Activated T-cell treated with anti-CD3 and anti-CD28 coated beads, Interleukin-2, amount 50 U/mL, for 48 hours (primary cell): ENCODE data around the gene CSNK1G1.
A peak's percentile ranks its signal among the peaks of the same experiment; 100 is the strongest.
"Not testable (repeated sequence)": the region's sequence is repeated elsewhere in the genome, so short reads cannot be mapped to it uniquely, and the experiment has no call there.

Source experiments
- DNase-seq, 2 experiments: peaks; one replicate each; pipeline ENCODE4 v3.0.0-alpha.2; 2020

Gene CSNK1G1

DNA sequence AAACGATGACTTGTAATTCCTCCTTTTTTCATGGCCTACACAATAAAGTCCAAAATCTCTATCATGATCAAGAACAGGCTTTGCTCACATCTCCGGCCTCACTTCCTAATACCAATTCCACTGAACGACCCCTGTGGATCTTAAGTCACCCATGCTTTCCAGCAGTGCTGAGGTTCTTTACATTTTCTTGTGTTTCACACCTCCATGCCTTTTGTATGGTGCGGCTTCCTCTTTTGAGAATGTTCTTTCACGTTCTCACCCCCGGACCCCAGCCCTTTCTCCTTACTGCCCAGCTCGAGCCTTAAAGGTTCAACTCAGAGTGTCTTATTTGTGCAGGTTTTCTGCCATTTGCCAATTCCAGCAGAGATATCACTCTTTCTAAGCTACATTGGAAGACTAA lies 70.1 kb downstream of the CSNK1G1 start:
- no peak for DNase-seq

DNA sequence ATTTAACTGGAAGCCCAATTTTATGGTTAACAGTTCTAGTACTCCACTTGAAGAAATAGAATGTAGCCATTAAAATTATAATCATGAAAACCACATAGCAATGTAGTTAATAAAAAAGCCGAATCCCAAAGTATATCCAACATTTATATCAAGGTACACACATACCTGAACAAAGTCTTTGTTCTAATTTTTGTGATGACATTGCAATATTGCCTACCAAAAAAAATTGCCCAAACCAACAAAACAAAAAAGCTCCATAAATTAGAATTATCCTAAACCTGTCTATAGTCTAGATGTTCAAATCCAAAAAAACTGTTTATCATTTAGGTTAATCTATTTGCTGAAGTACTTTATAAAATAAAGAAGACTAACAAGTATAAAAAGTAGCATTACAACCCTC lies 70.8 kb downstream of the CSNK1G1 start:
- DNase-seq, result no peak

DNA sequence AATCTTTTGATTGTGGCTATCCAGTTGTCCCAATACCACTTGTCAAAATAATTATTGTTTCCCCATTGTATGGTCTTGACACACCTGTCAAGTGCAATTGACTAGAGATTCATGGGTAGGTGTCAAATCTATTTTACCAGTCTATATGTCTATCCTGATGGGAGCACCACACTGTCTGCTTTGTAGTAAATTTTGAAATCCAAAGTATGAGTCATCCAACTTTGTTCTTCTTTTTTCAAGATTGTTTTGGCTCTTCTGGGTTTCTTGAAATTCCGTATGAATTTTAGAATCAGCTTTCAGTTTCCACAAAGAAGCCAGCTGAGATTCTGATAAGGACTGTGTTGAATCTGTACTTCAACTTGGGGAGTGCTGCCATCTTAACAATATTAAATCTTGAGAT lies 71.9 kb downstream of the CSNK1G1 start:
- no peak for DNase-seq

DNA sequence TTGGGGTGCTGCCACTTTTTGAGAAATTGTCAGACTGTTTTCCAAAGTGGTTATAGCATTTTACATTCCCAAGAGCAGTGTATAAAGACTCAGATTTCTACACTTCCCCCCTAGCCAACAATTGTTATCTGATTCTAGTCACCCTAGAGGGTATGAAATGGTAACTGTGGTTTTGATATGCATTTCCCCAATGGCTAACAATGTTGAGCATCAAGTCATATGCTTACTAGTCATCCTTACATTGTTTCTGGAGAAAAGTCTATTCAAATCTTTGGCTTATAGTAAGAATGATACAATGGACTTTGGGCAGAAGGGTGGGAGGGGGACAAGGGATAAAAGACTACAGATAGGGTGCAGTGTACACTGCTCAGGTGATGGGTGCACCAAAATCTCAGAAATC lies 73.3 kb downstream of the CSNK1G1 start:
- no peak for DNase-seq

DNA sequence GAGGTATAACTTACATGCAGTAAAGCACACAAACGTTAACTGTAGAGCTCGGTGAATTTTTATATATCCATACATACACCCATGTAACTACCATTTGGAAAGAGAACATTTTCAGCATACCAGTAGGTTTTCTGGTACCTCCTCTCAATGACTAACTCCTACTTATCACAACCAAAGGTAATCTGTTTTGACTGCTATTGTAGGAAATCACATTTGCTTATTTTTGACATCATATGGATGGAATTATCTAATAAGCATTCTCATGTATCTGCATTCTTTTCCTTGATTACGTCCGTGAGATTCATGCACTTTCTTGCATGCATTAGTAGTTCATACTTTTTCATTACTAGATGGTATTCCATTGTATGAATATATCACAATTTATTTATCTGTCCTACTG lies 76.8 kb downstream of the CSNK1G1 start:
- no peak for DNase-seq

DNA sequence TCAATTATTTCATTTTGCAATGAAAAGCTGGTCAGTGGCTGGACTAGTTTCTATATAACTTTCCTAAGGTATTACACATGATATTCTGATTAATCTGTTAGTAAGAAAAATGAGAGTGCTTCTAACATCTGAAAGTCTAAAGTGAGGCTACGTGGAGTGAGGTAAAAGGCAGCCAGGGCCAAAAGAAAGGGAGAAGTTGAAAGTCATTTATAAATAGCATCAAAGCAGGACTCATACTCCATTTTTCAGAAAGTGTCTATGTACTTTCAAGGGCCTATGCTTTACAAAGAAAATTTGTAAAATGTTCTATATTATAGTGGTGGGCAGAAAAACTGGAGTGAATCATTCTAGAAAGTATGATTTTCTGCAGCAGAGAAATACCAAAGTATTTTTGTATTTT lies 80.0 kb downstream of the CSNK1G1 start:
- DNase-seq, result no peak

DNA sequence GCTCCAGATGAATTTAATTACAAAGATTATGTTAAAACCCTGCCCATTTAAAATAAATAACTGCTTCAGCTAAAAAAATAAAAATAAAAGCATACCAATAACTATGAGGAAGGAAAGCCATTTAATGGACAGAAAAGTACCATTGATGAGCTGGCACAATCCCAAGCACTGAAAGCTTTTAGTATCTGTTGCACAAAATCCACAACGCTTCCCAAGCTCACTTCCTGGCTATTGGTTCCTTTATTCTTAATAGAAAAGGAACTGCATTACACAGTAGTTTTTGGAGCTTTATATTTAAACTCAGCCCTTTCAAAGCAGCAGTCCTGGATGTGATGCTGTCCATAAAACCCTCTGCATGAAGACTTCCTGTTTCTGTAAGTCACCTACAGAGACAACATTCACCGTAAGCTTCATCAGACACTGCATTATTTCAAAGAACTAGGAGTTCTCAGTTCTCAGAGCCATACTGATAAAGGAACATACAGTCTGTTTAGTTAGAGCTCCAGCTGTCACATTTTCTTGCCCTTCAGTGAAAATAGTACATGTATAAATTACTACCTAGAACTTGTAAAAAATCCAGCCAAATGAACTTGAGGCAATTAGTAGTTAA lies 81.5 kb downstream of the CSNK1G1 start:
- DNase-seq, result no peak

DNA sequence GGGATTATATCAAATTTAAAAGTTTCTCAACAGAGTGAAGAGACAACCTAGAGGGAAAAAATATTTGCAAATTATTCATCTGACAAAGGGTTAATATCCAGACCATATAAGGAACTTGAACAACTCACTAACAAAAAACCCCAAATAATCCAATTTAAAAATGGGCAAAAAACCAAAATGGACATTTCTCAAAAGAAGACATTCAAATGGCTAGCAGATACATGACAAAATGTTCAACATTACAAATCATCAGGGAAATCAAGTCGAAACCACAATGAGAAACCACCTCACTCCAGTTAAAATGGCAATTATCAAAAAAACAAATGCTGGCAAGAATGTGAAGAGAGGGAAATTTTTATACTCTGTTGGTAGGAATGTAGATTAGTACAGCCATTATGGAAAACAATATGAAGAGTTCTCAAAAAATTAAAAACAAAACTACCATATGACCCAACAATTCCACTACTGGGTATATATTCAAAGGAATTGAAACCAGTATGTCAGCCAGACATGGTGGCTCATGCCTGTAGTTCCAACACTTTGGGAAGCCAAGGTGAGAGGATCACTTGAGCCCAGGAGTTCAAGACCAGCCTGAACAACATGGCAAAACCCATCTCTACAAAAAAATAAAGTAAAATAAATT lies 88.5 kb downstream of the CSNK1G1 start:
- no peak for DNase-seq

DNA sequence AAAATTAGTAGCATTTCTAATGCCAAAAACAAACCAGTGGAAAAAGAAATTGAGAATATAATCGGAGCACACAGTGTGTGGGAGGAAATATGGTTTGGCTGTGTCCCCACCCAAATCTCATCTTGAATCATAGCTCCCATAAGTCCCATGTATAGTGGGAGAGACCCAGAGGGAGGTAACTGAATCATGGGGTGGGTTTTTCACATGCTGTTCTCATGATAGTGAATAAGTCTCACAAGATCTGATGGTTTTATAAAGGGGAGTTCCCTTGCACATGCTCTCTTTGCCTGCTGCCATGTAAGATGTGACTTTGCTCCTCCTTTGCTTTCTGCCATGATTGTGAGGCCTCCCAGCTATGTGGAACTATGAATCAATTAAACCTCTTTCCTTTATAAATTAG lies 90.8 kb downstream of the CSNK1G1 start:
- DNase-seq, result not testable (repeated sequence)

DNA sequence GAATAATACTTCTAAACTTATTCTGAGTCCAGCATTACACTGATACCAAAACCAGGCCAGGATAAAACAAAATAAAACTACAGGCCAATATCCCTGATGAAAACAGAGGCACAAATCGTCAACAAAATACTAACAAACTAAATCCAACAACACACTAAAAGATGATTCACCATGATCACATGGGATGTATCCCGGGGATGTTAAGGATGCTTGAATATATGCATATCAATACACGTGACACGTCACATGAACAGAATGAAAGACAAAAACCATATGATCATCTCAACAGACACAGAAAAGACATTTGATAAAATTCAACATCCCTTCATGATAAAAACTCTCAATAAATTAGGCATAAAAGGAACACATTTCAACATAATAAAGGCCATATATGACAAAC lies 91.5 kb downstream of the CSNK1G1 start:
- DNase-seq, result no peak

DNA sequence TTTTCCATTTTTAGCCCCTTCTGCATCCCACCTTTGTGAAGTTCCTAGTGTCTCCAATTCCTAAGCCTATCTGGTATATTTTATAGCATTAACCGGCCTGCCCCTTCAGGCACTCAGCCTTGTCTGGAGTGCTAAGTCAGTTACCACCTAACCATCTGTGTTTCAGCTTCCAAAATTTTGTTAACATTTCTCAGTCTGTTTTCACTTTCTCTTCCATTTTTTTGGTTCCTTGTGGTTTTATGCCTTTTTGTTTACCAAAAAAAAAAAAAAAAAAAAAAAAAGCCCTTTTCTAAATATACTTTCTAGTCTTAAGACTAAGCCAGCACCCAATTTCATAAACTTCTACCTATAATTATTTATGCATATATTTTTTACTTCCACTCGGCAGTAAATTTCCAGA lies 92.4 kb downstream of the CSNK1G1 start:
- no peak for DNase-seq

DNA sequence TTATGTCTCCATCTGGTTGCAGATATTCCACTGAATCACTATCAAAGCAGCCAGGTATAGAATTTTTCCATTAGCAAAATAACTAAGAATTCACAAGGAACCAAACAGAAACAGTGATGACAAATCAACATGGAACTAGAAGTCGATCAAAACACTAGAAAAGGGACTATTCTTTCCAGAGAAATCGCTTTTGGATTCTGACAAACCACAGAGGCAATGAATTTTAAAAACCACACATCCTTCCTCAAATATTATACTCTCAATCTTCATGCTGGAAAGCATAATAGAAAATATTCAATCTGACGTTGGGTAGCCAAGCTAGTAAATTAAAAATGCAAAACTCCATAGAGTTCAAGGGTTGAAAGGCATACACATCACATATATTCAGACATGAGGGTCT lies 99.9 kb downstream of the CSNK1G1 start:
- DNase-seq, result no peak

DNA sequence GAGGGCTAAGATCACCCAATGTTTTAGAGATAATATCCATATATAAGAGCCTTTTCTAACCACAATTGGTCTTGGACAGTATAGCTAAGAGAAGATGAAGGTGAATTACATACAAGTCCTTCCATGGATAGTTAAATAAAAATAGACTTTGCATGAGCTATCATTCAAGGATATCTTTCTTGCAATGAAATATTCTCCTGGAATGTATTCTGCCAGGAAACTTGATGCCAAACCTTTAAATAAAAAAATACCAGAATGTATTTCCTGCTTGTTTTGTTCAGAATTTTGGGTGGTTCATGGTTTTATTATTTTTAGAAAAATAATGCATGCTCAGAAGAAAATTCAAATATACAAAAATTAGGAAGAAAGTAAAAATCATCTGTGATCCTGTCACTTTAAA lies 104.3 kb downstream of the CSNK1G1 start:
- DNase-seq, result no peak

DNA sequence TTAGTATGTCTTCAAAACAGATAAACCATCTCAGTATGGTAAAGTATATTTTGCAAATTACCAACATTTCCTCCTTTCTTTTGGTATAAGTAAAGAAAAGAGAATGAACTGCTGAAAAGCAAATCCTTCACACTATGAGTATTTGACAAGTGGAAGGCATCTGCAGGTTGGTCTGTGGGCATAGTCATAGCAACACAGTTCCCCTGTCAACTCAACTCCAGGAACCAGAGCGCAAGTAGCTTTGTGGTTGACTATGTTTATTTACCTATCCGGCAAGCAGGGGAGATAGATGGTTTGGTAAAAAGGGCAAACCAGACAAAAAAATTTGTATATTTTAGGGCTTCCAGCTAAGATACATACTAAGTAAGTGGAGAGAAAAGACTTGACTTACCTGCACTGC lies 104.9 kb downstream of the CSNK1G1 start:
- DNase-seq, result no peak

DNA sequence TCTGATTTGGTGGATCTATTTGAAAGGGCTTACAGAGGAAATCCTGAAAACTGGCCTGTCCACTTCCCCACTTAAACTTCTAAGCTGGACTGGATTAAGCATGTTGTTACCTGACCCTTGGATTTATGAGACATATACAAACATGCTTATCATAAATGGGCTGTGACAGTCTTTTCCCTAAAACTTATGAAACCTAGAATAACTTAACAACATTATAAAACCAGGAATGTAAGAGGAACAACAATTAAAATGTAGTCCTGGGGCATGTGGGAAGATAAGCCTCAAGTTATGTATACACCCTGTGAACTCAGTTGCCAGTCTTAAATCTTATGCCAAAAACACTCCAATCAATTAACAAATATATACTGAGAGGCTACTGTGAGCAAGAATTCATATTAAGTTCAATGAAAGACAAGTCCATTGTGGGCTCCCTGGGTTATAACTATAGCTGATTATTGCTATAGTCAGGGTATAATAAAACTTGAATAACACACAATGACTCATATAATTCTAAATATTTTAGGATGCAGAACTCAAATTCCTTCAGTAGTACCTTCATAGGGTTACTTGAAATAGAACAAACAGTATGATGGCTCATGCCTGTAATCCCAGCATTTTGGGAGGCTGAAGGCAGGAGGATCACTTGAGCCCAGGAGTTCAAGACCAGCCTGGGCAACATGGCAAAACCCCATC lies 105.9 kb downstream of the CSNK1G1 start:
- DNase-seq, result no peak

DNA sequence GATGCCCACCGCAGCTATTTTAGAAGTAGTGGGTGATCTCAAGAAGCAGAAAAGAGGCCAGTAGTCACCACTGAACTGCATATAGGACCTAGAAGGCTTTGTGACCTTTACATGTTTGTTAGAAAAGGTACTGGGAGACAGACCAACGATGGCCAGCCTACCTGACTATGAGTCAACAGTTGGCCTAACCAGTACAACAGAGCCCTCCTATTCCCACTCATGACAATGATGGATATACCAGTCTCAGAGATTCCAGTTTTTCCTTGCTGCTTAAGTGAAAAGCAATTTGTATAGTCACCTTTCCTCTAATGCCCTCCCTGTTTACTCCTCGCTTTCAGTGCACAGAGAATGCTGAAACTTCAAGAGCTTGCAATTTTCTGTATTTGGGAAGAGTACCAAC lies 106.6 kb downstream of the CSNK1G1 start:
- no peak for DNase-seq

DNA sequence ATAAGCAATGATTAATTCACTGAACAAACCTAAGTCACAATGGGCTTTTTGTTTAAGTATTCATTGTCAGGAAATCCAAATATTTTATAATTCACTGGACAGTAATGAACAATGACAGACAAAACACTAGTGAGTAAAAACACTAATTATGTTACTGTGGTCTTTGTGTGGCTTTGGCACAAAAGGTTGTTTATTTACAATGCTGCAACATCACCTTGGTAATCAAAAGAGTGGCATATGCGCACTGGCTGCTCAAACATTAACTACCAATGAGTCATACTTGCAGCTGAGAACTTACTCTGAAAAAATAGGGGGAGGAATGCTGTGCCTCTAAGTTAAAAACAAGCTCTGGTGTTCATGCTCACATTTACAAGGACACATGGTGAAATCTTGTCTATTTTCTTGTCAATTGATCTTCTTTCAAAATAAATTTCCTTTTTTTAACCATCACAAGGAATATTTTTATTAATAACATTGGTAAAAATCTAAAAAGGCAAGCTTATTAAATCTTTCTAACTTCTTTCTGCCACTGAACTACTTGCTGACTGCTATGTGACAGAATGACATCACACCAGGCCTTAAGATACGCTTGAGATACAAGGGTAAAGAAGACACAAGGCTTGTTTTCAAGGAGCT lies 107.9 kb downstream of the CSNK1G1 start:
- DNase-seq, result no peak

DNA sequence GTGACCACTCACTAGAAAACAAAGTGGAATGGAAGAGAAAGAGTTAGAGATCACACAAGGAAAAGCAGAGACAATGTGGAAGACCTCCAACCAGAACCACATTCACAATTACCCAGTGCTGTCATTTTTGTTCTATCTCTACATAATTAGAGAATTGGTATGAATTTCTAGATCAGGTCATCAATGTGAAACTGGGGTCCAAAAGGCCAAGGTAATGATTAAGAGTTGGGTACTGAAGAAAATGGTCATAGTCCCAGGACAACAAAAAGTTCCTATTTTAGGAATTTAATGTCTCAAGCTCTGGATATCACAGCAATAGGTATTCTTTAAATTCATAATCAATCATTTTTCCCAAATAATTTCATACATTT lies 108.5 kb downstream of the CSNK1G1 start:
- no peak for DNase-seq

DNA sequence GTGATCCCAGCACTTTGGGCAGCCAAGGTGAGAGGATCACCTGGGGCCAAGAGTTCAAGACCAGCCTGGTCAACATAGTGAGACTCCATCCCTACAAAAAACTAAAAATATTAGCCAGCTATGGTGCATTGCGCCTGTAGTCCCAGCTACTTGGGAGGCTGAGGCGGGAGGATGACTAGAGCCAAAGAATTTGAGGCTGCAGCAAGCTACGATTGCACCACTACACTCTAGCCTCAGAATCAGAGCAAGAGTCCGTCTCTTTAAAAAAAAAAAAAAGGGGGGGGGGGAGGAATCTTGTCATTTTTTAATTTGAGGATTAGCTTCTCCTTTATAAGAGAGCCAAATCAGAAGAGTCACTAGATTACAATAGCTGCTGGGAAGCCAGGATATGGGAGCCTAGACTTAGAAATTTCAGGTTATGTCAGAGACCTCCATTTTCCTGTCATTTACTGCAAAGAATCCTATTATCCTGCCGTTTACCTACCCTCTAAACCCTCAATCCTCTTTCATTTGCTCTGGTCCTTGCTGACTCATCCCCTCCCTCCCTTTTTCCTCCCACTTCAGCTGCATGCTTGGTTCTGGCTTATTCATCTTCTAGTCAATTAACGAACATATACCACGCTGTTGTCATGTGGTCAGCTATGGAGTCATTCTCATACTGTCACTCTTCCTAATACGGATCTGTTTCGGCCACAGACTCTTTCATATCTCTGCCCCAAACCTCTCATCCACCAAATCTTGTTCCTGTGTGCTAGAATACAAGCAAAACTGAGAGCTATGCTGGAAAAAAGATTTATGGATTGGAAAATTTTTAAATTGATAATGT lies 109.4 kb downstream of the CSNK1G1 start:
- peak; percentile 56 to 67 for DNase-seq

DNA sequence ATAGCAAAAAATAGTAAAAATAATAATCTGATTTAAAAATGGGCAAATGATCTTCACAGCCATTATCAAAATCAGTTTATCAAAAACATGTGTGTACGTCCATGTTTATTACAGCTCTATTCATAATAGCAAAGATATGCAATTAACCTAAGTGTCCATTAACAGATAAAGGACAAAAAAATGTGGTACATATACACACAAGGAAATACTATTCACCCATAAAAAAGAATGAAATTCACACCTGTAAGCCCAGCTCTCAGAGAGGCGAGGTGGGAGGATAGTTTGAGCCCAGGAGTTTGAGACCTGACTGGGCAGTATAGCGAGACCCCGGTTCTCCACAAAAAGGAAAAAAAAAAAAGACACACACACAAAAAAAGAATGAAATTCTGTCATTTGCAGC lies 110.6 kb downstream of the CSNK1G1 start:
- DNase-seq, result no peak

DNA sequence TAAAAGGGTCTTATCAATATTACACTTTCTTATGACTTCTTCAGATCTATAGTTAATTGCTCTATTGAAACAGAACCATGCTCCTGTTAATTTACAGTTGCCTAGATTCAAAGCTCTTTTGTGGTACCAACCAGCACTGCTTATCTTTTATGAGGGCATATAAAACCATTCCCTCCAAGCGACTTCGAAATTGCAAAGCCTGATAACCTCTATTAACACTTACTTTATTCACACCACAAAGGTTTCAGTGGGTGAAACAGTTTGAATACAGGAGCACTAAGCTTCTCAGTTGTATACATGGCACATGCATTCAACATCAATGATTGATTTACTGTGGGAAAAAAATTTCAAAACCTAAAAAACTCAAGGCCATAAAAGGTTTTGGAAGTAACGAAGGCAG lies 118.3 kb downstream of the CSNK1G1 start:
- DNase-seq, result no peak

DNA sequence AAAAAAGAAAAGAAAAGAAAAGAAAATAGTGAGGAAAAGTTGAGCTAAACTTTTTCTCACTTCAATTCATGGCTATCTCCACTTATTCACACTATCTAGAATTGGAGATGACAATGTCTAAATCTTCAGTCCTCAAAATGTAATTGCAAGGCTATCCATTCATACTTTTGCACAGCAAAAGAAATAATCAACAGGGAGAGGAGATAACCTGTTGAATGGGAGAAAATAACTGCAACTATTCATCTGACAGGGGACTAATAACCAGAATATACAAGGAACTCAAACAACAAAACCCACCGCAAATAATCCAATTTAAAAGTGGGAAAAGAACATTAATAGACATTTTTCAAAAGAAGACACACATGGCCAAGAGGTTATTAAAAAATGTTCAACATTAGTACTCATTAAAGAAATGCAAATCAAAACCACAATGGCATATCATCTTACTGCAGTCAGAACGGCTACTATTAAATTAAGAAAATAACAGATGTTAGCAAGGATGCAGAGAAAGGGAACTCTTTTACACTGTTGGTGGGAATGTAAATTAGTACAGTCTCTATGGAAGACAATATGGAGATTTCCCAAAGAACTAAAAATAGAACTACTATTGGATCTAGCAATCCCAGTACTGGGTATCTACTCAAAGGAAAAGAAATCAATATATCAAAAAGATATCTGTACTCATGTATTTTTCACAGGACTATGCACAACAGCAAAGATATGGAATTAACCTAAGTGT lies 119.6 kb downstream of the CSNK1G1 start:
- no peak for DNase-seq

DNA sequence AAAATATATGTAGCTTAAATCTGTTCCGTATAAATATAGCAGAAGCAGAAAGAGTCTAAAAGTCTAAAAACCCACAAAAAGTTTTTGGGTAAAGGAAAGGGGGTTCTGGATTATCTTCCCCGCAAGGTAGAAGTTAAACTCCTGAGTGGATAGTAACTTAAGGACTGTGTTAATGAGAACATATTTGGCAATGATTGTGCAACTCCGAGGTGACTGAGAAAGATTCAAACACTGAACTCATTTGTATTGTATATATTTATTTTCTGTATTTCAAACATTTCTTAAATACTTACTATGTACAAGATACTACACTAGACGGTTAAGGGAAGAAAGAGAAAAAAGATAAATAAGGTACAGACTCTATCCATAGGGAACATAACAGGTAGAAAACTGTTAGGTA lies 120.4 kb downstream of the CSNK1G1 start:
- no peak for DNase-seq
